Immature natural killer cell (primary cell): ENCODE measurements around the gene TMCO1. TPM values are rescaled to one million over a fixed set of nuclear protein-coding genes. Genes with fewer than 3 reads are reported as not detected.
"Not testable (repeated sequence)": the region's sequence is repeated elsewhere in the genome, so short reads cannot be mapped to it uniquely, and the experiment has no call there.

Source experiments
- DNase-seq, 3 donors: peaks; one replicate each; pipeline ENCODE4 v3.0.0; 2022; ENCODE audit warnings: mixed read lengths in 1 of 3
- H3K27ac Mint-ChIP-seq, 6 donors: one replicate each; pipeline ENCODE4 v1.8.0; 2020; ENCODE audit warnings: mixed read lengths in 6 of 6, mild to moderate bottlenecking in 5 of 6, inconsistent platforms in 4 of 6, moderate library complexity in 3 of 6
- H3K27me3 Mint-ChIP-seq, 3 donors: one replicate each; pipeline ENCODE4 v1.8.0; 2020 to 2021; ENCODE audit warnings: low read depth in 3 of 3, mild to moderate bottlenecking in 3 of 3, mixed read lengths in 3 of 3, moderate library complexity in 3 of 3, inconsistent platforms in 1 of 3
- H3K36me3 Mint-ChIP-seq, 3 donors: one replicate each; pipeline ENCODE4 v1.8.0; 2020; ENCODE audit warnings: mixed read lengths in 3 of 3, inconsistent platforms in 2 of 3, mild to moderate bottlenecking in 2 of 3
- H3K4me1 Mint-ChIP-seq, 2 donors: one replicate each; pipeline ENCODE4 v1.8.0; 2020; ENCODE audit warnings: inconsistent platforms in 2 of 2, mild to moderate bottlenecking in 2 of 2, mixed read lengths in 2 of 2, moderate library complexity in 1 of 2
- H3K4me3 Mint-ChIP-seq, 5 donors: one replicate each; pipeline ENCODE4 v1.8.0; 2020; ENCODE audit warnings: mild to moderate bottlenecking in 5 of 5, mixed read lengths in 5 of 5, inconsistent platforms in 3 of 5, moderate library complexity in 3 of 5
- H3K9me3 Mint-ChIP-seq, 6 donors: one replicate each; pipeline ENCODE4 v1.8.0; 2020; ENCODE audit warnings: mild to moderate bottlenecking in 6 of 6, mixed read lengths in 6 of 6, inconsistent platforms in 4 of 6, moderate library complexity in 3 of 6
- polyA plus RNA-seq, 3 donors: library from polyadenylated mRNA; unstranded; fragments of 300-500 nt; fragmentation: Illumina TruSeq; gene quantifications; one replicate each; pipeline ENCODE4 v1.2.3, GENCODE V29; 2021

TMCO1 gene
- polyA plus RNA-seq, 3 donors from 2014 or later, result 146 to 161 (median 152) TPM

GRCh38 chr1:165695031-165695430 is 73.6 kb downstream of the TMCO1 start:
- no peak for DNase-seq
- Mint-ChIP-seq H3K4me1 (peaks cover 50 to 61% of the 10 kb centered on the region in 2 donors), H3K27ac (peak overlapping the region in 1 of 6 donors; percentile 7), H3K27me3 (peaks cover 0 to 8% (median 6%) of the 10 kb centered on the region in 3 donors), H3K36me3 (peaks cover 0 to 3% (median 0%) of the 10 kb centered on the region in 3 donors), H3K9me3 (no peaks in the 10 kb centered on the region), H3K4me3 (no peak overlapping the region)

- H3K27ac Mint-ChIP-seq, result no peak overlapping the region
- no peak for DNase-seq
- peaks cover 49 to 77% of the 10 kb centered on the region in 2 donors for H3K4me1 Mint-ChIP-seq
- H3K36me3 Mint-ChIP-seq, result peaks cover 7 to 15% (median 7%) of the 10 kb centered on the region in 3 donors
- H3K4me3 Mint-ChIP-seq, result no peak overlapping the region
- peaks cover 0 to 2% (median 1%) of the 10 kb centered on the region in 3 donors for H3K27me3 Mint-ChIP-seq
- no peaks in the 10 kb centered on the region for H3K9me3 Mint-ChIP-seq
Measured at GRCh38 chr1:165688046-165688445, 80.6 kb downstream of the TMCO1 start.

- H3K36me3 Mint-ChIP-seq, result peaks cover 11 to 23% (median 15%) of the 10 kb centered on the region in 3 donors
- no peaks in the 10 kb centered on the region for H3K9me3 Mint-ChIP-seq
- peak overlapping the region in 1 of 5 donors; percentile 82 for H3K4me3 Mint-ChIP-seq
- H3K27ac Mint-ChIP-seq, result peak overlapping the region in 5 of 6 donors; percentile 69 to 90 (median 84)
- peaks cover 0 to 2% (median 1%) of the 10 kb centered on the region in 3 donors for H3K27me3 Mint-ChIP-seq
- peaks cover 44 to 76% of the 10 kb centered on the region in 2 donors for H3K4me1 Mint-ChIP-seq
- DNase-seq, result no peak
Measured at GRCh38 chr1:165686971-165687433, 81.7 kb downstream of the TMCO1 start.

- H3K36me3 Mint-ChIP-seq, result peaks cover 11 to 30% (median 21%) of the 10 kb centered on the region in 3 donors
- peak overlapping the region; percentile 2 to 82 (median 23) for H3K4me3 Mint-ChIP-seq
- H3K4me1 Mint-ChIP-seq, result peaks cover 37 to 69% of the 10 kb centered on the region in 2 donors
- peak overlapping the region; percentile 25 to 90 (median 83) for H3K27ac Mint-ChIP-seq
- peaks cover 0 to 2% (median 1%) of the 10 kb centered on the region in 3 donors for H3K27me3 Mint-ChIP-seq
- H3K9me3 Mint-ChIP-seq, result no peaks in the 10 kb centered on the region
- DNase-seq, result no peak
Measured at GRCh38 chr1:165686121-165686970, 82.3 kb downstream of the TMCO1 start.

GRCh38 chr1:165683848-165684485 is 84.7 kb downstream of the TMCO1 start:
- Mint-ChIP-seq H3K4me1 (peaks cover 35 to 61% of the 10 kb centered on the region in 2 donors), H3K4me3 (no peak overlapping the region), H3K27ac (peak overlapping the region in 3 of 6 donors; percentile 6 to 19 (median 10)), H3K9me3 (no peaks in the 10 kb centered on the region), H3K36me3 (peaks cover 28 to 49% (median 32%) of the 10 kb centered on the region in 3 donors), H3K27me3 (peaks cover 0 to 2% (median 0%) of the 10 kb centered on the region in 3 donors)
- DNase-seq, result no peak

GRCh38 chr1:165680773-165681172 is 87.9 kb downstream of the TMCO1 start:
- H3K27me3 Mint-ChIP-seq, DNase-seq, H3K4me3 Mint-ChIP-seq, H3K9me3 Mint-ChIP-seq: not testable (repeated sequence)
- H3K27ac Mint-ChIP-seq, result peak overlapping the region in 1 of 6 donors; percentile 59
- H3K4me1 Mint-ChIP-seq, result peaks cover 19 to 42% of the 10 kb centered on the region in 2 donors
- H3K36me3 Mint-ChIP-seq, result peaks cover 31 to 56% (median 33%) of the 10 kb centered on the region in 3 donors

- Mint-ChIP-seq H3K4me3 (no peak overlapping the region), H3K27me3 (no peaks in the 10 kb centered on the region), H3K27ac (peak overlapping the region in 1 of 6 donors; percentile 22), H3K9me3 (no peaks in the 10 kb centered on the region), H3K36me3 (peaks cover 32 to 59% (median 35%) of the 10 kb centered on the region in 3 donors), H3K4me1 (peaks cover 14 to 37% of the 10 kb centered on the region in 2 donors)
- no peak for DNase-seq
Measured at GRCh38 chr1:165680303-165680702, 88.4 kb downstream of the TMCO1 start.

GRCh38 chr1:165679282-165680036 is 89.2 kb downstream of the TMCO1 start:
- H3K27ac Mint-ChIP-seq, result no peak overlapping the region
- H3K9me3 Mint-ChIP-seq, result no peaks in the 10 kb centered on the region
- DNase-seq, result no peak
- peaks cover 33 to 61% (median 37%) of the 10 kb centered on the region in 3 donors for H3K36me3 Mint-ChIP-seq
- no peak overlapping the region for H3K4me3 Mint-ChIP-seq
- H3K27me3 Mint-ChIP-seq, result no peaks in the 10 kb centered on the region
- H3K4me1 Mint-ChIP-seq, result peaks cover 7 to 29% of the 10 kb centered on the region in 2 donors

GRCh38 chr1:165678509-165678908 is 90.2 kb downstream of the TMCO1 start:
- peaks cover 33 to 61% (median 37%) of the 10 kb centered on the region in 3 donors for H3K36me3 Mint-ChIP-seq
- no peak overlapping the region for H3K4me3 Mint-ChIP-seq
- no peaks in the 10 kb centered on the region for H3K27me3 Mint-ChIP-seq
- no peaks in the 10 kb centered on the region for H3K9me3 Mint-ChIP-seq
- no peak for DNase-seq
- peak overlapping the region in 3 of 6 donors; percentile 1 to 42 (median 42) for H3K27ac Mint-ChIP-seq
- H3K4me1 Mint-ChIP-seq, result peaks cover 5 to 20% of the 10 kb centered on the region in 2 donors

Other genes with a start within 250 kb of the TMCO1 start
- not detected for gene LRRC52, start 224.9 kb downstream of the TMCO1 start, polyA plus RNA-seq
- 100 to 1,000 TPM in 2 of 3 donors, 10 to 100 TPM in 1; 81.6 to 149 (median 104) TPM for gene MGST3, start 137.6 kb downstream of the TMCO1 start, polyA plus RNA-seq
- 10 to 100 TPM; 60.7 to 98.3 (median 90.8) TPM for gene ALDH9A1, start 70.3 kb downstream of the TMCO1 start, polyA plus RNA-seq
- 10 to 100 TPM; 18.4 to 28.7 (median 24.8) TPM for gene UCK2, start 58.7 kb upstream of the TMCO1 start, polyA plus RNA-seq